Measurements from ENCODE around the gene LPP.

The LPP gene

GRCh38 chr3:188926111-188926510 is 772.2 kb downstream of the LPP start:
- DNase-seq (ENCODE audit: low read depth) = no peak

- no peak for DNase-seq (ENCODE audit: low read depth)
These were observed 773.0 kb downstream of the LPP start for GRCh38 chr3:188926741-188927511.

GRCh38 chr3:188927971-188928370 is 774.0 kb downstream of the LPP start:
- no peak for DNase-seq (ENCODE audit: low read depth)

- no peak for DNase-seq (ENCODE audit: low read depth)
These were observed 775.2 kb downstream of the LPP start for GRCh38 chr3:188929137-188929536.

- DNase-seq (ENCODE audit: low read depth) = no peak
These were observed 777.1 kb downstream of the LPP start for GRCh38 chr3:188931036-188931435.

- DNase-seq (ENCODE audit: low read depth) = no peak
These were observed 777.6 kb downstream of the LPP start for GRCh38 chr3:188931531-188931930.

- DNase-seq (ENCODE audit: low read depth) = no peak
These were observed 781.0 kb downstream of the LPP start for GRCh38 chr3:188934989-188935388.

- no peak for DNase-seq (ENCODE audit: low read depth)
These were observed 782.7 kb downstream of the LPP start for GRCh38 chr3:188936597-188937107.

GRCh38 chr3:188937389-188937788 is 783.4 kb downstream of the LPP start:
- DNase-seq (ENCODE audit: low read depth) = no peak

GRCh38 chr3:188938999-188939398 is 785.0 kb downstream of the LPP start:
- DNase-seq (ENCODE audit: low read depth) = no peak

- no peak for DNase-seq (ENCODE audit: low read depth)
These were observed 786.0 kb downstream of the LPP start for GRCh38 chr3:188939814-188940572.
